DMS79 treated with DMSO at 0.1 percent for 48 hours (cell line): ENCODE data around the gene JUND.
A peak's percentile ranks its signal among the peaks of the same experiment; 100 is the strongest.
"Not testable (repeated sequence)": the region's sequence is repeated elsewhere in the genome, so short reads cannot be mapped to it uniquely, and the experiment has no call there.

ENCODE experiments used
- DNase-seq: peaks from one replicate; lab custom pipeline; 2025; lab: John Stamatoyannopoulos, UW

Gene JUND

DNA sequence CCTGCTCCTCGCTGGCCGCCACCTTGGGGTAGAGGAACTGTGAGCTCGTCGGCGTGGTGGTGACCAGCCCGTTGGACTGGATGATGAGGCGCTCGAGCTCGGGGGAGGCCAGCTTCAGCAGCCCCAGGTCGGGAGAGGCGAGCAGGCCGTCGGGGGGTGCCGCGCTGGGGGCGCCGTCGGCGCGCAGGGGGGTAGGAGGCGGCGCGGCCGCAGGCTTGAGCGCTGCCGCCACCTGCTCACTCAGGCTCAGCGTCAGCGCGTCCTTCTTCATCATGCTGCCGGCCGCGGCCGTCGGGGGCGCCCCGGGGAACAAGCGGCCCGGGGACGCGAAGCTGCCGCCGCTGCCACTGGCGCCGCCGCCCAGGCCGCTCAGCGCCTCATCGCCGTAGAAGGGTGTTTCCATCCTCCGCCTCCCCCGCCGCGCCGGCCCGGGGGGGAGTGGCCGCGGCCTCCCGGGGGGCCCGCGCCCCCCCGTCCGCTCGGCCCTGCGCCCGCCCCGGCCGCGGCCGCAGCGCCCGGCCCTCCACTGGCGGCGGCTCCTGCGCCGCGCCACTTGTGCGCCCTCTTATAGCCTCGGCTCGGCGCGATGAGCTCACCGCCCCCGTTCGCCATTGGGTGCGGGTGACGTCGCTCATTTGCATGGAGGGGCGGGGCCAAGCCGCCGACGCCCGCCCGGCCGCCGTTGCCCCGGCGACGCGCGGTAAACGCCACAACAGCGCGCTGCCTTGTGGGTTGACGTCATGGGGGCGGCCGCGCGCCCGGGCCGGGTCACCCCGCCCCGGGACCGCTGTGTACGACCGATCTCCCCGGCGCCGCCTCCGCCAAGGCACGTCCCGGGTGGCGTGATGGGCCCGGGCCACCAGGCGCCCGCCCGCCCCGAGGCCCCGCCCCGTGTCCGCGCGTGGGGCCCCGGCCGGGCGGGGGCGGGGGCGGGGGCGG is at the start of gene JUND:
Gene JUND (minus strand): TSS at position 541 of the 939 bp plus-strand sequence. CDS start 138 bp downstream, at position 403.
- DNase-seq, result peak; percentile 89

DNA sequence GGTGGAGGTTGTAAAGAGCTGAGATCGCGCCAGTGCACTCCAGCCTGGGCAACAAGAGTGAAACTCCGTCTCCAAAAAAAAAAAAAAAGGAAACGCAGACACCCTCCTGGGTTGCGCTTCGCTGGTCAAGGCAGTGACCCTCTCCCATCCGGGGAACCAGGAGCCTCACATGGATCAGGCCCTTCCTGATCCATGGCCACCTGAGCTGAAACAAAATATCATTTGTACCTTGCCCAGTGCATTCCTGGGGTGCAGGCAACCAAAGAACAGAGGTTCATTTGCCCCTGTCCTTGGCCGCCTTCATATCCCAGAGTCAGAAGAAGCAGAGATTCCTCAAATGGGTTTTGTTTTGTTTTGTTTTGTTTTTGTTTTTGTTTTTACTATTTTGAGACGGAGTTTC is 49.4 kb upstream of the JUND start:
- no peak for DNase-seq

GRCh38 chr19:18329035-18329376 is 47.6 kb upstream of the JUND start:
- no peak for DNase-seq

GRCh38 chr19:18328340-18329034 is 47.1 kb upstream of the JUND start:
- peak; percentile 96 for DNase-seq

DNA sequence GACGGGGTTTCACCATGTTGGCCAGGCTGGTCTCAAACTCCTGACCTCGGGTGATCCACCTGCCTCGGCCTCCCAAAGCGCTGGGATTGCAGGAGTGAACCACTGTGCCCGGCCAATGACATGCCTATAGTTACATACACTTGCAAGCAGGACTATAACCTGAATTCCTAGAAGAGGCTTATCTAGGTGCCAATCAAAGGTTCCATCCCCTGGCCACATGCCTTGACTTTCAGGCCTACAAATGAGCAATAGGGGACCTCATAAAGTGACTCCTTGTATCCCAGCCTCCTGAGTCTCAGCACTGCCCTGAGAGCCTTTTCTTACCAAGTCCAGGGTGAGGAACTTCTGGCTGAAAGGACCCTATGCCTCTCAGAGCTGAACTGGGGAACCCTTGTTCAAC is 45.4 kb upstream of the JUND start:
- DNase-seq, result no peak

DNA sequence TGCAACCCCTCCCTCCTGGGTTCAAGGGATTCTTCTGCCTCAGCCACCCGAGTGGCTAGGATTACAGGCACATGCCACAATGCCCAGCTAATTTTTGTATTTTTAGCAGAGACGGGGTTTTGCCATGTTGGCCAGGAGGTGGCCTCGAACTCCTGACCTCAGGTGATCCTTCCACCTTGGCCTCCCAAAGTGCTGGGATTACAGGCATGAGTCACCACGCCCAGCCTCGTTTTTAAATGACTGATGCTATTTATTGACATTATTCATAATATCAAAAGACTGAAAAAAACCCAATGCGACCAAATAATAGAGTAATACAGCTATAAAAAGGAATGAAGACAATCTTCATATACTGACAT is 42.9 kb upstream of the JUND start:
- DNase-seq, result not testable (repeated sequence)

DNA sequence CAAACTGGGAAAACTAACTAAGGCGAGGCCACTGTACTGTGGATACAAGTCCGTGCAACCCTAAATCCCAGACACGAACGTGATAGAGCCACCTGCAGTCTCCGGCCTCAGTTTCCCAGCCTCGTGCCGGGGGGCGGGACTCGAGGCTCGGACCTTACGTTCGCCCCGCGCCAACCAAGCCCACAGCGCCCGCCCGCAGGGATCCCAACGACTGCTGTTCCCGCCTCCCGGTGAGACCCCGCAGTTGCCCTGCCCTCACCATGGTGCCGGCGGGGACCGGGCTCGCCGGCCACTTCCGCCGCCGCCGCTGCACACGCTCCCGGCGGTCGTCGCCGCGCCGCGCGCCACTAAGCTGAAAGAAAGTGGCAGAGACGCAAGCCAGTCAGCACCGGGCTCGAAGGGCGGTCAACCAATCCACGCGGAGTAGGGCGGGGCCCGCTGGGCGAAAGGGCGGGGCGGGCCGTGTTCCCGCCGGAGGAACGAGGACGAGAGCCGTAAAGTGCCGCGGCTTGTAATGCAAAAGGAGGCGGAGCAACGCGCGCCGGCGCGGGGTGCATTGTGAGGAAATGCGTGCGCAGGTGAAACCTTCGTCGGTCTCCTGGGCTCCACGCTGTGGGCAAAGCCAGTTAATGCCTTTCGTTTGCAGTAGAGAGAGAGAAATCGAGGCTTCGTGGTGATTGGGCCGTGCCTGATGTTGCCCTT is 41.5 kb upstream of the JUND start, which contains the start of gene LSM4:
Gene LSM4 (minus strand): TSS at position 318 of the 702 bp plus-strand sequence. CDS start 56 bp downstream, at position 262.
- DNase-seq, result peak; percentile 98

- DNase-seq, result peak; percentile 29
Measured at GRCh38 chr19:18322318-18322758, 40.9 kb upstream of the JUND start.

DNA sequence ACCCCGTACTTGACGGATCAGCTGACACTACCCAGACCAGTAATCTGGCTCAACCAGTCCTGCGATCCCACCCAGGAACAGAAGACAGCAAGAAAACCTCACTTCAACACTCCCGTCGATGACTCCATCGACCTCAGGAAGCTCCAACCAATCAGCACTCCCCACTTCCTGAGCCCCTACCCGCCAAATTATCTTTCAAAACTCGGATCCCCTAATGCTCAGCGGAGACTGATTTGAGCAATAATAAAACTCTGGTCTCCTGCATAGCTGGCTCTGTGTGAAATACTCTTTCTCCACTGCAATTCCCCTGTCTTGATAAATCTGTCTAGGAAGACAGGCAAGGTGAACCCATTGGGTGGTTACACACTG is 40.3 kb upstream of the JUND start:
- peak; percentile 34 for DNase-seq

GRCh38 chr19:18320865-18321733 is 39.7 kb upstream of the JUND start:
- no peak for DNase-seq

DNA sequence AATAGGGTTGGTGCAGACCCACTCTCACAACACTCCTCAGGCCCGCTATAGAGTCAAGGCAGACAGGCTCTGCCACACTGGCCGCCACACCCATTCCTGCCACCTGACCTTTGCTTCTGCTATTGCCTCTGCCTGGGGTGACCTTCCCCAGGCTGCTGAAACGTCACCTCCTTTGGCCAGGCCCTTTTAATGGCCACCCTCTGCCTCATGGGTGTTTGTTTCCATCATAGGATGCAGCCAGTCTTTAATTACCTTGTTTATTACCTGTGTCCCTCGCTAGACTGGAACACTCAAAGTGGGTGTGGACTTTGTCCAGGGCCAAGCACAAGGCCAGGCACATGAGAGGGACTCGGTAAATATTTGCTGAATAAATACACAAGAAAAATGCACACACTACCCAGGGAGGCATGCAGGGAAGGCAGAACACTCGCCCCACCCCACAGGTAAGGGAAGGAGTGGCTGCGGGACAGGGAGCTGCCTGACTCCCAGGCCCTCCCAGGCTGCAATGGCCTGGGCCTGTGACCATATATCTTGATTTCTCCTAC is 38.2 kb upstream of the JUND start:
- DNase-seq, result no peak

GRCh38 chr19:18317961-18318800 is 36.8 kb upstream of the JUND start:
- no peak for DNase-seq

DNA sequence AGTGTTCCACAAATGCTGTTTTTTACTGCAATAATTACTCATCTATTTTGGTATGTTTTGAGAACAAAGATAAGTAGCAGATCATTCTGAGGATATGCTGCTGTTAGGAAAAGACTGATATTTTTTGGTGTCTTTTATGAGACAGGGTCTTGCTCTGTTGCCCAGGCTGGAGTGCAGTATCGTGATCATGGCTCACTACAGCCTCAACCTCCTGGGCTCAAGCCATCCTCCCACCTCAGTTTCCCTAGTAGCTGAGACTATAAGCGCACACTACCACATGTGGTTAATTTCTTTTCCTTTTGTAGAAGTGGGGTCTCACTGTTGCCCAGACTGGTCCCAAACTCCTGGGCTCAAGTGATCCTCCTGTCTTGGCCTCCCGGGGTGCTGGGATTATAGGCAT is 32.0 kb upstream of the JUND start:
- no peak for DNase-seq

GRCh38 chr19:18312092-18312534 is 30.7 kb upstream of the JUND start:
- no peak for DNase-seq

DNA sequence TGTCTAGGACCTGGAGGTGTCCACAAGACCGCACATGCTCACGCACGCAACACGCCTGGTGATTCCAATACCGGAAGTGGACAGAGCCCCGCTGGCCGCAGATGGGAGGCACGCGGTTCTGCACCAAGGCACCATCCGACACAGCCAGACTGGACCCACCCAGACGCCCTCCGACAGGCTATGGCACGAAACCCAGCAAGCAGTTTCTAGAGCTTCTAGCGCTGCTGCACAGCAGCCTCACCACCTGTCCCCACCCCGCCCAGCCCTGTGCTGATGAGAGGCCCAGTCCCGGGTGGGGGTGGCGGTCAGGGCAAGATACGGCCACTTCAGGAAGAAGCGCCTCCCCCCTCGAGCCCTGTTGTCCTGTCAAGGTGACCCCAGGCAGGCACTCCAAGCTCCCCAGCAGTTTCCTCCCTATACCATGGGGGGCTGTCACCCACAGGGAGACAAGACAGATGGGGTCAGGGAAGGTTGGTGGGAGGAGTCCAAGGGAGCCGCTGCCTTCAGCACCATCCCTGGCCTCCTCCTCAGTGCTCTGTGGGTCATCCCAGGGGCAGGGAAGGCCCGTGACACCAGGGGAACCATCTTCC is 30.2 kb upstream of the JUND start:
- no peak for DNase-seq

DNA sequence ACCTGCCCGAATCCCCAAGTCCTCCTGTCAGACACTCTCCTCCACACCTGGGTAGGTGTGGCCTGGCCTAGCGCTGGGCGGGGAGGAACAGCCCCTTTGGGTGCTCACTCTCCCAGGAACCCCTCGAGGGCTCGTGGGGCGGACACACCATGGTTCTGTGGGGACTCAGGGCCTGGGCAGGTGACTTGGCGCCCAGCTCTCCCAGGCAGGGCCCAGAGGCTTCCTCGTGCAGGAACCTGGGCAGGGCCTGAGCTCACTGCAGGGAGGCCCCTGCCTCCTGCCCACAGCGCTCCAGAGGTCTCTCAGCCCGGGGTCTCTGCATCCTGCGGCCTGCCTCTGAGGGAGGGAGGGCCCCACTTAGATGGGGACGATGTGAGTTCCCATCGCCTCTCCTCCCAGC is 29.5 kb upstream of the JUND start:
- no peak for DNase-seq

GRCh38 chr19:18310118-18310909 is 28.9 kb upstream of the JUND start:
- DNase-seq, result no peak

DNA sequence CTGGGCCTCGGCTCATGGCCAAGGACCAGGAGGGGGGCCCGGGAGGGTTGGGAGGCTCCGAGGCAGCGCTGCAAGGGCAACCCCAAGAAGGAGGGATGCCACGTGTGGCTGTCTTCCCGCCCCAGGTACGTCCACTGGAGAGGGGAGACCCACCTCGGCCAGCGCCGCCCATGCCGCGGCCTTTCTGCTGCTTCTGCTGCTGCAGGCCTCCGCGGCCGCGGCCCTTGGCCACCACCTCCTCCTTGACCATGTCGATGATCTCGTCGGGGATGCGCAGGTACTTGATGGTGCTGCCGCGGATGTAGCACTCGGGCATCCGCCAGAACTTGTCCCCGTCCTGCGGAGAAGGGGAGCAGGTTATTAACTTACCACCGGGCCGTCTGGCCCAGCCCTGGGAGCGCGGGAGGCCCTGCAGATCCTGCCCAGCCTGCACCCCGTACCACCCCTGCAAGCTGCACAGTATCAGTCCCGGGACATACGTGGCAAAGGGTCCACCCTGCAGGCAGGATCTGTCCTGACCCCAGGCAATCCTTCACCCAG is 28.2 kb upstream of the JUND start:
- no peak for DNase-seq

- no peak for DNase-seq
Measured at GRCh38 chr19:18308948-18309325, 27.5 kb upstream of the JUND start.
